Astrocyte (in vitro differentiated cells and primary cell): ENCODE measurements around the gene KDR.

Experiments
- EZH2 ChIP-seq: IDR thresholded peaks from 2 replicates; pipeline ENCODE4 v1.6.1; 2012; ENCODE audit warnings: mild to moderate bottlenecking, low read length, inconsistent platforms; ENCODE audit not compliant: insufficient read depth
- TF ChIP-seq, protein P1 (sequence below): IDR thresholded peaks from 2 replicates; pipeline ENCODE4 v1.5.1; 2011; ENCODE audit warnings: low read depth, mild to moderate bottlenecking, inconsistent platforms, low read length, moderate library complexity; ENCODE audit not compliant: insufficient read depth

DNA sequence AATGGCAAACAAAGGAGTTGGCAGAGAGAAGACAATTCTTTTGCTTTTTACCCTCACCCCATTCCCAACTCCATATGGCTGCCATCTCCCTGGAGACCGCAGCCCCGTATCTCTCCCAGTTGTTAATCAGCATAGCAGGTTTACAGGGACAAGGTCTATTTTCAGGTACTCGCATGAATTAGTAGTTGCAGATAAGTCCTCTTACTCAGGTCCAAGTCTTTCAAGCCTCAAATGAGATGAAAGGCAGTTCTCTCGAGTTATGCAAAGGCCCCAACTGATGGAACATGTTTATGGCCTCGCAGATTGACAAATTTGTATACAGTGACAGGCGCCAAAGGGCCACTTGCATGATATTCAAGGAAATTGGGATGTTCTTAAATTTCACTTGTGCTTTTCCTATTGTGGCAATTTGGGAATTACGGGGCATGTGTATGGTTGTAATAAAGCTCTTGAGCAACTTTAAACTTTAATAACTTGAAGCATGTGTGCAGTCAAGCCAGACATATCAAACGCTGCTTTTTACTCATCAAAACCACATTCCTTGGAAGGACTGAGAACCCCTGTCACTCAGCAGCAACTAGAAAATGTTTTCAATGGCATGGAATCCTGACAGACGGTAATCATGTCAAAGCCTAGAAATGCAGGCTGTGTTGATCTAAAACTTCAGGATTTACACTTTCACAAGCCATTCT, 45.1 kb downstream of the KDR start:
- TF ChIP-seq, protein P1, sequence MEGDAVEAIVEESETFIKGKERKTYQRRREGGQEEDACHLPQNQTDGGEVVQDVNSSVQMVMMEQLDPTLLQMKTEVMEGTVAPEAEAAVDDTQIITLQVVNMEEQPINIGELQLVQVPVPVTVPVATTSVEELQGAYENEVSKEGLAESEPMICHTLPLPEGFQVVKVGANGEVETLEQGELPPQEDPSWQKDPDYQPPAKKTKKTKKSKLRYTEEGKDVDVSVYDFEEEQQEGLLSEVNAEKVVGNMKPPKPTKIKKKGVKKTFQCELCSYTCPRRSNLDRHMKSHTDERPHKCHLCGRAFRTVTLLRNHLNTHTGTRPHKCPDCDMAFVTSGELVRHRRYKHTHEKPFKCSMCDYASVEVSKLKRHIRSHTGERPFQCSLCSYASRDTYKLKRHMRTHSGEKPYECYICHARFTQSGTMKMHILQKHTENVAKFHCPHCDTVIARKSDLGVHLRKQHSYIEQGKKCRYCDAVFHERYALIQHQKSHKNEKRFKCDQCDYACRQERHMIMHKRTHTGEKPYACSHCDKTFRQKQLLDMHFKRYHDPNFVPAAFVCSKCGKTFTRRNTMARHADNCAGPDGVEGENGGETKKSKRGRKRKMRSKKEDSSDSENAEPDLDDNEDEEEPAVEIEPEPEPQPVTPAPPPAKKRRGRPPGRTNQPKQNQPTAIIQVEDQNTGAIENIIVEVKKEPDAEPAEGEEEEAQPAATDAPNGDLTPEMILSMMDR: no peak
- no peak for TF ChIP-seq EZH2
